ENCODE results near the gene ATAD5.

- TF ChIP-seq CTCF (IDR thresholded peaks at IDR 0.05) (no peak), POLR2A (IDR thresholded peaks at IDR 0.05) (no peak), EP300 (IDR thresholded peaks at IDR 0.05; ENCODE audit: low read depth) (no peak)
These were observed 7.8 kb upstream of the ATAD5 start for GRCh38 chr17:30824002-30824355.
